Measurements from ENCODE around the gene TSPAN9.

Gene TSPAN9

DNA sequence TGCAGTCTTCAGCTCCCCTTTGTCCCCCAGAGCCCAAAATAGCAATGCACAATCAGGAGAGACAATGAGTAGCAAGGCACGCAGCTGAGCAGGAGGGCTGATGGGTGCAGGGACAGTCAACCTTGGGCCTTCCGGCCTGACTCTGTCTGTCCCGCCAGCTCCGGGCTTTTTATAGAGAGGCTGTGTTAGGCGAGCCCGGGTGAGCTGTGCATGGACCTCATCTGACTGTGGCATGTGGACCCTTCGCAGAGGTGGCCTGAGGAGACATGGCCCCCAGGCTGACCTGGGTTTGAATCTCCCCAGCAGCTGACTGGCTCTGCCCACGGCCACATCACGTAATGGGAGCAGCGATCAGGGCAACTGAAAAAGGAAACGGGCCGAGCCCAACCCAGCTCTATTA, 177.9 kb downstream of the TSPAN9 start:
- DNase-seq: no peak

DNA sequence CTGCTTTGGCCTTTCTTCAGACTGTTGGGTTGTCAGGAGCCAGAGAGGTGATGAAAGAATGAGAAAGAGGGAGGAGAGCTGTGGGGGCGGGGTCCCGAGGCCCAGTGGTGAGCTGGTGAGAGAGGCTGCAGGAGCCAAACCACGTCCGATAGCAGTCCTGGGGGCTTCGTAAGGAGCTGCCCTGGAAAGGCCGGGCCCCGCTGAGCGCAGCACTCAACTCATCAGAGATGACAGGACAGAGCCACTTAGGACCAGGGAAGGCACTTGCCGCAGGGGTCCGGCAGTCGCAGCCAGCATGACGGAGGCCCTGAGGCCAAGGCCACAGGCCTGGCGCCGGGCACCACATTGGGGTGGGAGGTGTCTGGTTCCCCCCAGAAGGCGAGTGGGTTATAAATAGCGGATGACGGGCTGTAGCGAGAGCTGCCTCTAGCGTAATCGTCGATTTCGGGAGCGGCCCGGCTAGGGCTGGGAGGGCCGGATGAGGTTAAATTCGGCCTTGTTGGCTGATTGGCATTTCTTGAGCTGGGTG, 179.0 kb downstream of the TSPAN9 start:
- DNase-seq: no peak

DNA sequence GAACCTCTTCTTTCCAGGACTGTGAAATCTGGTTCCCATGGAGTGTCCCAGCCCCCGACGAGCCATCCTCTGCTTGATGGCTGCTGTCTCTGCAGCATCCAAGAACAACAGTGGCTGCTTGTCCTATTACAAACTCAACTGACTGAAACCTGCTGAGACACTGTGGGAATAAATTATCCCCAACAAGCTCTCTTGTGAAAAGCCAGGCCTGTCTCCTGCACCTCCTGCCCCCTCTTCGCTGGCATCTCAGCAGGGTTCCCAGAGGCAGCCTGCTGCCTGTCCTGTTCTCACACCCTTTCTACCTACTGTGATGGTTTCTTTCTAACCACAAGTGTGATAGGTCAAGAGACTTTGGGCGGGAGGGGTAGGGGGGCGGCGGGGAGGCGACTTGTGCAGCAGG, 180.2 kb downstream of the TSPAN9 start:
- DNase-seq: no peak

DNA sequence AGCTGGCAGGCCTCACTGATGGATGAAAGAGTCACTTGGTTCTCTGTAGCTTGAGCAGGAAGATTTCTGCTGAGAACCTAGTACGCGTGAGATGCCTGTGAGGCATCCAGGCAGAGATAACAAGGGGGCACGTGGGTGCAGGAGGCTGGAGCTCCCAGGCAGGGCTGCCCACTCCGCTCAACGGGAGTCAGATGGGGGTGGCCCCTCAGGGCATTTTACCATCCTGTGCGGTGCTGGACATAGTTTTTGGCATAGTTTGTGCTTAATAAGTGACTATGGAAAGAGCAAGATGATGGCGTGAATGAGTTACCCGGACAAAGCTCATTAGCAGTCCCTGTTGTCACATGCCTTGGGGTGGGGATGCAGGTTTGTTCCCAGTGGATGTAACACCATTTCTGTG, 182.8 kb downstream of the TSPAN9 start:
- no peak for DNase-seq

DNA sequence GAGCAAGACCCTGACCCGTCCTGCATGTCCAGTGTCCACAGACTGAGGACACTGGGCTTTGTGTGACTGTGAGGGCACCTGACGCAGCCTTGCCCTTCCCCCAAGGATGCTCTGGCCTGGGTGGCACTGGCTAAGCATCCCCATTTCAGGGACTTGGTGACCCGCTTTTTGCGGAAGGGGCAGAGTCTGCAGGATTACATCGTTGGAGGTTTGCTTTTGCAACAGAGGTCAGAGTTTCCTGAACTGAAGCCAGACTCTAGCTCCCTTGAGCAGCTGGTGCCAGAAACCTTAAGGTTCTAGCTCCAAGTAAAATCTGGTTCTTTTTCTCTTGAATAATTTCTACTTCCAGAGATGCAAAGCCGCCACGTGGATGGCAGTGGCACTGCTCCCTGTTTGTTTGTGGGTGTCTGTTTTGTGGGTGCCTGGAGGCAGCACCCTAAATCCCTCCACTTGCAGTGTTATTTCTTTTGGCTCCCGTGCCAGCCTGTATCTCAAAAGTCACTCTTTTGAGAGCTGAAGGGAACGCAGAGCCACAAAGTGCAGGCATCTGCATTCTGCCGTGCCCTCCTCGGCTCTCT, 184.7 kb downstream of the TSPAN9 start:
- no peak for DNase-seq

DNA sequence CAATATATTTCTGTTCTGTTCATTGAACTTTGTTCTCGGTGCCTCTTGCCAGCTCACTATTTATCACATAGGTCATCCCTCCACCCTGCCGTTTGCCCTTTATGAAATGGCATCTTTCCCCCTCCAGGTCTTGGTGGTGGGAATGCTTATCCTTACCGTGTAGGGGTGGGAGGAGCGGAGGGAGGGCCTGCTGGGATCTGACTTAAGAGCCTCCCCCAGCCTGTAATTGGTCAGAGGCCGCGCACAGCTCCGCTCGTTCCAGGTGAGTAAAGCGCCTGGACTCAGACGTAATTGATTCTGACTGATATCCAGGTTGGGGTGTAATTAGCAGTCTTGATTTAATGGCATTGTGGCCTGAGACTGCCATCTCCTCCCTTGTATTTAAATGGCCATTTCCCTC, 185.3 kb downstream of the TSPAN9 start:
- no peak for DNase-seq

DNA sequence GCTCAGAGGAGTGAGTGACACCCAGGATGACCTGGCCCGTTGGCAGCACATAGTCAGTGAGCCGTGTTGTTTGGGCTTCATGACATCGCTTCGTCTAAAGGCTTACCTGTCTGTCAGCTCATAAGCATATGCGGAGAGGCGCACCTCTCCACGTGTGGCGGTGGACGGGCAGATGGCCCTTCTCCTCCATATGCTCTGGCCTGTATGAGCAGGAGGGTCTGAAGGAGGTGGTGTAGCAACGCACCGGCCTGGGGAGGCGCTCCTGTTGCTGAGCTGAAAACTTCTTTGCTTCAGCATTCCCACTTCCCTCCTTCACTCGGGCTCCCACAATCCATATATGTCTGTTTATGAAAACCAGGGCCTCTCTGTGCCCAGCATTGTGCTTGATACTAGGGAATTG, 186.1 kb downstream of the TSPAN9 start:
- DNase-seq: no peak

DNA sequence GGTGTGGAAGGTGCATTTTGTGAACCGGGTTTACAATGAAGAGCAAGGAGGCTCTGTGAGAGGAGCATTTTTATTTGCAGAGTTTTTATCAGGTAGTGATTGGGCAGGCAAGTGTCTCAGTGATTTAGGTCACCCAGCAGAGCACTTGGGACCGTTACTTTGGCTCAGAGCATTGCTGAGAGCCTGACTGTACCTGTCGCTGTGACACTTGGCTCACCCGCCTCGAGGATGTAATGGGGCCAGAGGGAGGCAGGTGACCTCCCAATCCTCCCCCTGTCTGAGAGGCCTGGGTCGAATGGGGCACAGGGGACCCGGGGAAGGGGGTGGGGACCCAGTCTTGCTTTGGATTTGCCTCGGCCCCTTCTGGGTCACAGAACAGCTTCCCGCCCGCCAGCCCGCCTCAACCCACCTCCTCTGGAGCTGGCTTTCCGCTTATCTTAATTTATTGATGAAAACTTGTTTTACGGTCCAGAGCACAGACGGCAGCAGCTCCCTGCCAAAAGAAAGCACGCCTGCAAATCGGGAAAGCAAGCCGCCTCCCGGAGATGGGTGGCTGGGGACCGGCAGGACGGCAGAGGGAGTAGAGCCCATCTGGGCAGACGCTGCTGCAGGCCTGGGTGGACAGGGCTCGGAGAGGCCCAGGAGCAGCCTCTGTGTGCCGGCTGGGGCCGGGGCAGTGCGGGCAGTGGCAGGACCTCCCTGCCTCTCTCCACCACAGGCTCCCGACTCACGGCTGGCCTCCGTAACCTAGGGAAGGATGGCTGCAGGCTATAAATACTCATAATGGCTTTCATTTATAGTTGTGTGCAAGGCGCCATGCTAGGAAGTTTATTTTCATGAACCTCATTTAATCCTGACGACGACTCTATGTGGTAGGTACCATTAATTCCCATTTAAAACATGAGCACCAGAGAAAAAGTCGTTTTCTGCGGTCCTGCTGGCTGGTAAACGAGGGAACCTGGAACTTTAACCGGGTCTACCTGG, 187.1 kb downstream of the TSPAN9 start:
- DNase-seq: no peak

DNA sequence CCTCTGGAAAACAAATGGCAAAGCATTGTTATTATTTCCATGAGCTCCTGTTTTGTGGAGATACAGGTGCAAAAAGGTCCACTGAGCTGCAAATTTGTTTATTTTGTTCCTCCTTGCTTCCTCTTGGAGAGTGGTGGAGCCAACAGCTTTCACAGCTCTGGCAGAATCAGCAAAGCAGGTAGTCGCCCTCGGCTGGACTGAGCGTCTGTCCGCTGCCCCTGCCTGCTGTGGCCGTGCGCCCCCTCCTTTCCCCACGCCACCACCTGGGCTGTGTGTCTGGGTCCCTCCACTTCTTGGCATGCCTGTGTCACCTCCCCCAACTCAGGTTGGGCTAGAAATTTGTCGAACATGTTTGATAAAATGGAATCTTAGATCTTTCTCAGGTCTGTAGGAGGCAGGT, 188.2 kb downstream of the TSPAN9 start:
- no peak for DNase-seq

DNA sequence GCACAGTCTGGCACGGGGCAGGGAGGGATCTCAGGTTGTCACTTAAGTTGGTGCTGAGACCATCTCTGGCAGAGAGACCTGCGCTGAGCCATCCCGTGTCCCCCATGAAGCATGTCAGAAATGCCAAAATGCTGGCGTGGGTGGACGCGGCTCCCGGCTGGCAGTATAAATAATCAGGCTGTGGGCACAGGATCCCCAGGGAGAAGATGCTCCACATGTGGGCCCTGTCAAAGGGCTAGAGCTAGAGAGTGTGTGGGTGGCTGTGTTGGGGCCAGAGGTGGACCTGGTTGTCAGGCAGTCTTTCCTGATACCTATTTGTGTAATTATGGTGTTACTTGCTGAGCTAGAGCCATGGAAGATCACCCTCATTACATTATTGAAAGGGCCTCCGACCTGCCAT, 189.5 kb downstream of the TSPAN9 start:
- DNase-seq: no peak

DNA sequence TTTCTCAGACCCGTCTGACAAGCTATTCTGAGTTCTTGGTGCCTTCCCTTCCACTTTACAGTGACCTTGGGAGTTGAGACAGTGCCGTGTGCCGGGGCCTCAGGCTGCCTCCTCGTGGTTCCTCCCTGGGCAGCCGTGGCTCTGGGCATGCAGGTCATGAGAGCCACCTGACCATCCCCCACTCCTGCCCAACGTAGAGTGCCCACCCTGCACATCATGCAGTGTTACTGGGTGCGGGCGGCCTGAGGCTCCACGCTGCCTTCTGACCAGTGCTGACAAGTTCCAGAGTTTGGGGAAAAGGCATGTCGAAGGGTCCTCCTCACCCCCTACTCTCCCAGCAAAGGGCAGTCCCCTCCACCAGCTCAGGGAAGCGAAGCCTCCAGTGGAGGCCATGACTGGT, 190.5 kb downstream of the TSPAN9 start:
- DNase-seq: no peak

DNA sequence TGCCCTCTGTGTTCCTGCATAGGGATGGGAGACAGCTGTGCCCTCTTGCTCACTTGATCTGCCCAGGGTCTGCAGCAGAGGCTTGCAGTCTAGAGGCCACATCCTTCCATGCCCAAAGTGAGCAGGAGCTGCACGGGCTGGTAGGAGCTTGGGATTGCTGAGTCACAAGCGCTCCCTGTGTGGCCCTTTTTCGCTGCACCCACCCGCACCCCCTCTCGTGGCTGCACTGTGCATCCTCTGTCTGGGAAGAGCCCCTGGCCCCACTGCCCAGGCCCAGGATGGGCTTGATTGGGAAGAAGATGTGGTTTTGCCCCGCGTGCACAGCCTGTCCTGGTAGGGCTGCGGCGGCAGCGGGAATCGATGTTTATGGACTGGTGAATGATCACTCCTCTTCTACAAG, 192.4 kb downstream of the TSPAN9 start:
- no peak for DNase-seq

DNA sequence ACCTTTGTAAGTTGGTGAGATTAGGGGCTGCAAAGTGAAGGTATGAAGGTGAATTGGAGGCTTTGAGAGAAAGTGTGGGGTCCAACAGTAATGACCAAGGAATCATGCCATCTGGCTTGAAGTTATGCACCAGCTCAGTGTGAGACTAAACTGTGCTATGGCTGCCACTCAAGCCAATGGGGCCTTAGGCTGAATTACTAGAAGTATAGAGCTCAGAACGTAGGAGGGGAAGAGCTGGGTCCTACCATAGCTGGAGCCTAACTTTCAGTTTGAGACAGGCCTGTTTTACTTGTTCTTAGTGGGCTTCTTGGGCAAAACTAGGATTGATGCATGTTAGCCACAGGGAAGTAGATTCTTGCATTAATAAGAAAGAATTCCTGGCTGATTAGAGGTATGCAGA, 194.0 kb downstream of the TSPAN9 start:
- no peak for DNase-seq

DNA sequence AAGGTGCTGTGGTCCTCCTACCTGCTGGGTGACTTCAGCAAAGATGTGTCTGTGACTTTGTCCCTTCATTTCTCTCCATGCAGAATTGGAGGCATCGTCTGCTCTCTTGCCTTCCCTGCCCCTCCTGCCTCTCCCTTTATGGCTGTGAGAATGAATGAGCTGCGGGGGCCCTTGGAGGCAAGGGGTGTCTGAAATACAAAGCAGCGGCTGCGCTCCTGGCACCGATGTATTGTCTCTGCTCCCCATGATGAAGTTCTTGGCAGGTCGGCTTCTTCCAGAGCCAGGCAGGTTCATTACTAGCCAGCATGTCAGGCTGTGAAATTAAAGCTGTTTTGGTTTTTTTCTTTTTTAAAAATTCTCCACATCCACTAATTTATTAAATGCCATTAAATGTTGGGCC, 194.5 kb downstream of the TSPAN9 start:
- DNase-seq: no peak

DNA sequence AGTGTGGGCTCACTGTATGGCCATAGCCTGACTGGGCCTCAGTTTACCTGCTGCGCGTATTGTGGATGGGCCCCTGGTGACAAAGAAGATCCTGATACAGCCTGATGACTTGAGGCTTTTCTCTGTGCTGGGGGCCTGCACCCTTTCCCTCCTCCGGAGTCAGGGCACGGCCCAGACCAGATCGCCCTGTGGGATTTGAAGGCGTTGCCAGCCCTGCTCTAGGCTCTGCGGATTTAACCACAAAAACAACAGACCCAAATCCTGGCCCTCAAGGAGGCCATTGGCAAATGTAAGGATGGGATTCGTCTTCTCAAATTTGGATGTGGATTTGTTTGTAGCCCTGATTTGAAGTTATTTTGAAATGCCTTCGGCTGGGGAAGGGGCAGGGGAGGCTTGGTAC, 195.8 kb downstream of the TSPAN9 start:
- no peak for DNase-seq

DNA sequence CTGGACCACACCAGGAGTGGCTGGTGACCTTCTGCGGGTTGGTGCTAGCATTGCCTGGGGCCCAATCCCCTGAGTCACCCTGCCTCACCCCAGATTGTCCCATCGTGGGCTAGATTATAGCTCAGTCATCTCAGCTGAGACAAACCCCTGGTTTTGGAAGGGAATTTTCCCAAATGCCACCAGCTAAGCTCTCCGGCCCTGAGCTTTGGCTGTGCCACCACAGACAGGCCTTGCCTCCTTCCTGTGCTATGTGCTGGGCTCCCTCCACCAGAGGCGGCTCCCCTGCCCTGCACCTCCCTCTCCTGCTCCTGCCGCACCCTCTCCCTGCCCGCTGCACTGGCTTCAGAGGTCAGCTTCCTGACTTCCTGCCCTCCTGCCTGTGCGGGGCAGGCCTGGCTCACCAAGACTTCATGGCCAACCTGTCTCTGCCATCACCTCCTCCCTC, 196.3 kb downstream of the TSPAN9 start:
- DNase-seq: peak; percentile 16

DNA sequence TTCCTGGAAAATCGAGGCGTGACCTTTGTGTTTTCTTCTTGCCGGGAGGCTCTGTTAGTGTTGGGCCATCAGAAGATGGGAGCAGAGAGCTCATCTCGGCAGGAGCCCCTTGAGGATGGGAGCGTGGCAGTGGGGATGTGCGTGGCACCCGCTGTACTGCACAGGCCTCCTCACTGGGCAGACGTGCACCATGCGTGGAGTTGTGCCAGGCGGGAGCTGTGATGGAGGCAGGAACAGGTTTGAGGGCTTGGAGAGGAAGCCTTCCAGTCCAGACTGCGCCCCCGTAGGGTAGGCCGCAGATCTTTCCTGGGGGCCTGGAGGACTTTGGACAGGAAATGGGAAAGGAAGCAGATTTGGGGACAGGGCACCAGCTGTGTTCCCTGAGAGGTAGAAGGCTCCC, 197.5 kb downstream of the TSPAN9 start:
- no peak for DNase-seq

DNA sequence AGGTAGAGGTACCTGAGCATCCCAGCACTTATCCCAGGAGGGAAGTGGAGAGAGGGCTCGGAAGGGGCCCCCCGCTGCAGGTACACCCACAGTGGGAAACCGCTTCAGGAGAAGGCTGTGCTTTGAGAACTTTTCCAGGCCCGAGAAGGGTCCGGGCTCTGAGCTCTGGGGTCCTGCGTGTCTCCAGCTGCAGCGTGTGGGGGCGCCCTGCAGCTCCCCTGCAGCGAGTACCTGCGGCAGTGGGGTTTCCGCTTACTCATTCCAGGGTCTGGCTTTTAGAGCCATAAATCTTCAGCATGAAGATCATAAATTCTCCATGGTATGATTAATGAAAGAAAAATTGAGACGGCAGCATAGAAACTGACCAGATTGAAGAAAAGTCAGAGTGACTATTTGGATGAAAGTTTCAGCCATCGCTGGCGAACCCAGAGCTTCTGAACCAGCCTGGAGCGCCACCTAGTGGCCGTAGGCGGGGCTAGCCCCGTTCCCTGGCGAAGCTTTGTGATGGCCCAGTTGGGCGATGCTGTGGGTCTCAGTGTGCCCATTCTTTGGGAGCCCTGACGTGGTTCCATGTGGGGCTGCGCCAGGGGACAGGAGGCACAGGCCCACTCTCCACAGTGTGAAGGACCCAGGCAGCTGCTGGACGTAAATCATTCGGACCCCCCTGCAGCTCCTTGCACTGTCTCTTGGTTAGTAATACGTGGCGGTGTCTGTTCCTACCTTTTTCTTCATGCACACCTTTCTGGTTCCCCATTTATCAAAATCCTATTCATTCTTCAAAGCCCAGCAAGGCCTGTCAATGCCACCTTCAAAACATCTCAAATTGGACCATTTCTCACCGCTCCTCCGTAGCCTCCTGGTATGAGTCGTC, 198.2 kb downstream of the TSPAN9 start:
- peak; percentile 72 for DNase-seq

DNA sequence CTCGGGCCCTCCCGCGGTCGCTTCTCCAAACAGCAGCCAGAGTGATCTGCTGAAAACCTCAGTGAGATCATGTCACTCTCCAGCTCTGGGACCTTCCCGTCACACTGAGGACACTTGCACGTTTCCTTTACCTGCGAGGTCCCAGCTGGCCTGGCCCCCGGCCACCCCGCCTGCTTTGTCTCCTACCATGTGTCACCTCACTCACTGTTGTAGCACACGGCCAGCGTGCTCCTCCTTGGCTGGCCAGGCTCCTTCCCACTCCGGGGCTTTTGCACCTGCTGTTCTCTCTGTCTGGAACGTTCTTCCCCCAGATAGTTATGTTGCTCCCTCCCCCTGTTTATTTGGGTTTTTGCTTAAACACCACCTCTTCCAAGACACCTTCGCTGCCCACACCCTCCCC, 199.0 kb downstream of the TSPAN9 start:
- DNase-seq: no peak

DNA sequence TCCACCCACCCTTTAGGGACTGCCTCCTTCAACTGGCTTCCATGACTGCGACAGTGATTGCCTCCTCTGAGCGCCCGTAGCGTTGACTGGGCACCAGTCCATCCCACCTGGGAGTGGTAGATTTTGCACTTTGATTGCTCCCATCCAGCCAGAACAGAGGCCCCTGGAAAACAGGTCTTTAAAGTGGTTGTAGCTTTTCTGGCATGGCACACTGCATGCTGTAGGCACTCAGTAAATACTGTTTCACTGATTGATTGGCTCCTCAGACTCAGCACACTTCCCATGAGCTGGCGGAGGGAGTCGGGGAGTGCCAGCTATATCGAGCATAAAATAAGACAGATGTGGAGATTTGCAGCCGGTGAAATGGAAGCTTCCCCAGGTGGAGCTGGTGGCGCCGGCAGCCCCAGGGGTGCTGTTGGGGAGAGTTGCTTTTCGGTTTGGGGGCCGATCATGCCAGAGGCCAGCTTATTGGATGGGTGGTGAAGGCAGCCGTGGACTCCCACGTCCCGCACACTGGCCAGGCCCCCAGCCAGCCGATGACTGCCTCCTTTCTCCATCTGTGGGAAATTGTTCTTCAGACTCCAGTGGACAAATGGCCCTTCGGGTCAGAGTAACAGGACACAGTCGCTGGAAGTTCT, 200.2 kb downstream of the TSPAN9 start:
- DNase-seq: no peak

DNA sequence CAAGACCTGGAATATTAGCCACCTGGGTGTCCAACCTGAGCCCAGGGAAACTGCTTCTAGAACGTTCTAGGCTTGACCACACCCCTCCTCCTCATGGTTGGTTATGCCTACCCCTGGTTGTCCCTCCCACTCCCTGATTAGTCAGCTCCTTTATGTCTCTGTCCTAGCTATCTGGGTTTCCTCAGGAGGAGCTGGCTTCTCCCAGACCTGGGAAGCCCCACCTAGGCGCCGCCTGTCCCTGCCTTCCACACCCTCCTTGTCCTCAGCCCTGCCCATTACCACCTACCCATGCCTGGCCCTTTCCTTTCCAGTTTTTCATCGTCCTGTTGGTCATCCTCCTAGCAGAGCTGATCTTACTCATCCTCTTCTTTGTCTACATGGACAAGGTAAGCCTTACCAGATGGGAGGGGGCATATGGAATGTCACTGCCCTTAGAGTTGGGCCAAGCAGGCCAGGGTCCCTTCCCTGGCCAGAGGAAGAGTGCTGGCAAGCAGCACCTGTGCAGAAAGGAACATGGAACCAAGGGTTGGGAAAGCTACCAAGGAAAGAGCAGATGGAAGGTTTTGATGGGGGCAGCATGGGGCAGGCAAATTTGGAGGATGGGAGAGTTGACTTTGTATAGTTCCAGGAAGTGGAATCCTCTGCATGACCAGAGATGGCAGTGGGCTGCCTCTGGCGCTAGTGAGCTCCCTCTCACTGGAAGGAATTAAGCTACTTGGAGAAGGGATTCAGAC, 201.7 kb downstream of the TSPAN9 start:
- DNase-seq: no peak

DNA sequence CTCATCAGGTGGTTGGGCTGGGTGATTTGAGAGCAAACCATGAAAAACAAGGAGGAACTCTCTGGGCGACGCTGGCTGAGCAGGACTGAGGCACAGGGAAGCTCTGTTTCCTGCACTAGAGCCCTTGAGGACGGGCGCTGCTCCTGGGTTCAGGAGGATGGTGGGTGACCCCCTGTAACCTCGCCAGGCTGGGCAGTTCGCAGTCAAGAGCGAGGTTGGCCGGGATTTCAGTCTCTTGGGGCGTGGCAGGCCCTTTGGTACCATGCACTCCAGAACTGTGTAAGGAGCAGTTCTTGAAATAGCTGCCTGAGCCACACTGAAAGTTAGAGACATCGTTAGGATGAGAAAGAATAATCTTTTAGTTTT, 202.2 kb downstream of the TSPAN9 start:
- no peak for DNase-seq
